ENCODE results near the gene CCL7. TPM values are rescaled to one million over a fixed set of nuclear protein-coding genes. Genes with fewer than 3 reads are reported as not detected.

Gene CCL7
- total RNA-seq, 1 donor, result 0.36 TPM

DNA sequence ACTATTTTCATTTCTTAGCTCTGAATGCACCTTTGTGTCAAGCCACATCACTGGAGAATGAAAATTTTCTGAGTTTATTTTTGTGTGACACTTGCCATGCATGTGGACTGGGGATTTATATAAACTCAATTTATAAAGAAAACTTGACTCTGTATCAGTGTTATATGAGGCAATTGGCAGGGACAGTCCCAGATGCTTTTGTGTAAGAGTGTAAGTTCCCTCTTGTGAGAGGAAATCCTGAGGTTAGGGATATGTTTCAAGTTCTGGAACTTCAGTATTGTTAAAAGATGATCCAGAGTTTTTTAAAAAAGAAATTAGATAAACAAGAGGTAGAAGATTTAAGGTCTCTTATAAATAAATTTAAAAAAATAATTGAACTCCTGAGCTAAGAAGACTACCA is 38.4 kb downstream of the CCL7 start:
- no peak for DNase-seq (ENCODE audit: insufficient read length, low spot score, missing footprints)
- TF ChIP-seq, protein P1, sequence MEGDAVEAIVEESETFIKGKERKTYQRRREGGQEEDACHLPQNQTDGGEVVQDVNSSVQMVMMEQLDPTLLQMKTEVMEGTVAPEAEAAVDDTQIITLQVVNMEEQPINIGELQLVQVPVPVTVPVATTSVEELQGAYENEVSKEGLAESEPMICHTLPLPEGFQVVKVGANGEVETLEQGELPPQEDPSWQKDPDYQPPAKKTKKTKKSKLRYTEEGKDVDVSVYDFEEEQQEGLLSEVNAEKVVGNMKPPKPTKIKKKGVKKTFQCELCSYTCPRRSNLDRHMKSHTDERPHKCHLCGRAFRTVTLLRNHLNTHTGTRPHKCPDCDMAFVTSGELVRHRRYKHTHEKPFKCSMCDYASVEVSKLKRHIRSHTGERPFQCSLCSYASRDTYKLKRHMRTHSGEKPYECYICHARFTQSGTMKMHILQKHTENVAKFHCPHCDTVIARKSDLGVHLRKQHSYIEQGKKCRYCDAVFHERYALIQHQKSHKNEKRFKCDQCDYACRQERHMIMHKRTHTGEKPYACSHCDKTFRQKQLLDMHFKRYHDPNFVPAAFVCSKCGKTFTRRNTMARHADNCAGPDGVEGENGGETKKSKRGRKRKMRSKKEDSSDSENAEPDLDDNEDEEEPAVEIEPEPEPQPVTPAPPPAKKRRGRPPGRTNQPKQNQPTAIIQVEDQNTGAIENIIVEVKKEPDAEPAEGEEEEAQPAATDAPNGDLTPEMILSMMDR (IDR thresholded peaks at IDR 0.05; ENCODE audit: extremely low read depth, low read depth, low read length), result no peak

DNA sequence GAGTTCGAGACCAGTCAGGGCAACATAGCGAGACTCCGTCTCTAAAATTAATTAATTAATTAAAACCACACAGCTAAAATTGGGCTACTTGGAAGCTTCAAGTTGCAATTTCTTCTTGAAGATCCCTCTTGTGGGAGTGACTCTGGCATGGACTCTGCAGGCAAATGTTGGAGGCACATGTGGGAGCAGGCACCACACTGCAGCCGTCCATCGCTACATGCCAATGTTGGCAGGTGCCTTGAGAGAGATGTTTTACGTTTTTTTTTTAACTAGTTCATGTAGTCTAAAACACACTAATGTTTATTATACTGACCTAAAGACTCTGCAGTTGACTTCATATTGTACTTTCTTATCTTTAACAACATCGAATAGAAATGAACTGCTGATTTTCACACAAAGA is 41.3 kb downstream of the CCL7 start:
- no peaks in the 10 kb centered on the region for H3K27me3 ChIP-seq (ENCODE audit: insufficient read depth, low read length)
- no peak for DNase-seq (ENCODE audit: insufficient read length, low spot score, missing footprints)
- H2AFZ ChIP-seq (ENCODE audit: low read length), result no peak overlapping the region
- H3K4me2 ChIP-seq (ENCODE audit: insufficient read depth, low read length), result no peak overlapping the region
- no peak overlapping the region for H3K27ac ChIP-seq (ENCODE audit: low read depth, low read length)
- H3K9me3 ChIP-seq (ENCODE audit: low read depth, low read length), result no peaks in the 10 kb centered on the region
- TF ChIP-seq, protein P1 (IDR thresholded peaks at IDR 0.05; ENCODE audit: extremely low read depth, low read depth, low read length), result no peak
- H3K4me1 ChIP-seq (ENCODE audit: insufficient read depth, low read length), result peaks cover 23% of the 10 kb centered on the region
- no peaks in the 10 kb centered on the region for H3K36me3 ChIP-seq (ENCODE audit: insufficient read depth, low read length)
- H3K4me3 ChIP-seq (ENCODE audit: insufficient read depth, low read length), result no peak overlapping the region
- no peaks in the 10 kb centered on the region for H4K20me1 ChIP-seq (ENCODE audit: insufficient read depth, low read length)
- H3K79me2 ChIP-seq (ENCODE audit: insufficient read depth, low read length), result no peaks in the 10 kb centered on the region

More for the DNA sequence above, 38.4 kb downstream of the CCL7 start:
- Histone ChIP-seq H3K4me2 (ENCODE audit: insufficient read depth, low read length) (no peak overlapping the region), H3K79me2 (ENCODE audit: insufficient read depth, low read length) (no peaks in the 10 kb centered on the region), H3K36me3 (ENCODE audit: insufficient read depth, low read length) (no peaks in the 10 kb centered on the region), H3K27me3 (ENCODE audit: insufficient read depth, low read length) (no peaks in the 10 kb centered on the region), H2AFZ (ENCODE audit: low read length) (no peak overlapping the region), H3K27ac (ENCODE audit: low read depth, low read length) (no peak overlapping the region), H3K4me3 (ENCODE audit: insufficient read depth, low read length) (no peak overlapping the region), H3K4me1 (ENCODE audit: insufficient read depth, low read length) (peaks cover 21% of the 10 kb centered on the region), H3K9me3 (ENCODE audit: low read depth, low read length) (no peaks in the 10 kb centered on the region), H4K20me1 (ENCODE audit: insufficient read depth, low read length) (no peaks in the 10 kb centered on the region)

DNA sequence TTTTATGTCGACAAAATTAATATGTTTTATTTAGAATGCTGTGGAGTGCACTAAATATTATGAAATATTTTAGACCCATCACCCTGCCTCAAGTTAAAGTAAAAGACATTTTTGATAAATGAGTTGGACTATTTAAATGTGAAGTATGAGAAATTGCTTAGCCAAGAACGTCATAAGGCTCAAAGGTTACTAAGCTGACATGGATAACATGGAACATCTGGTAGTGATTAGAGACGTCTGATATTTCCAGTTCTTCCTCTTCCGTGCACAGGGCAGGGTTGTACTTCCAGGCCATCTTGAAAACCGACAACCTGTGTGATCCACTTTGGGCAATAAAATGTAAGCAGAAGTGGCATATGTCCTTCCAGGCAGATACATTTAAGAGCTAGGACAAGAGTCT is 42.1 kb downstream of the CCL7 start:
- Histone ChIP-seq H3K27me3 (ENCODE audit: insufficient read depth, low read length) (no peaks in the 10 kb centered on the region), H3K27ac (ENCODE audit: low read depth, low read length) (peak overlapping the region; percentile 40), H4K20me1 (ENCODE audit: insufficient read depth, low read length) (no peaks in the 10 kb centered on the region), H3K4me1 (ENCODE audit: insufficient read depth, low read length) (peaks cover 15% of the 10 kb centered on the region), H3K4me3 (ENCODE audit: insufficient read depth, low read length) (no peak overlapping the region), H3K79me2 (ENCODE audit: insufficient read depth, low read length) (no peaks in the 10 kb centered on the region), H3K36me3 (ENCODE audit: insufficient read depth, low read length) (no peaks in the 10 kb centered on the region), H3K9me3 (ENCODE audit: low read depth, low read length) (no peaks in the 10 kb centered on the region), H3K4me2 (ENCODE audit: insufficient read depth, low read length) (no peak overlapping the region), H2AFZ (ENCODE audit: low read length) (no peak overlapping the region)
- no peak for DNase-seq (ENCODE audit: insufficient read length, low spot score, missing footprints)
- TF ChIP-seq, protein P1 (IDR thresholded peaks at IDR 0.05; ENCODE audit: extremely low read depth, low read depth, low read length), result no peak

- Histone ChIP-seq H3K9me3 (ENCODE audit: low read depth, low read length) (no peaks in the 10 kb centered on the region), H3K4me3 (ENCODE audit: insufficient read depth, low read length) (no peak overlapping the region), H4K20me1 (ENCODE audit: insufficient read depth, low read length) (no peaks in the 10 kb centered on the region), H2AFZ (ENCODE audit: low read length) (no peak overlapping the region), H3K27ac (ENCODE audit: low read depth, low read length) (peak overlapping the region; percentile 40), H3K4me2 (ENCODE audit: insufficient read depth, low read length) (no peak overlapping the region), H3K27me3 (ENCODE audit: insufficient read depth, low read length) (no peaks in the 10 kb centered on the region), H3K79me2 (ENCODE audit: insufficient read depth, low read length) (no peaks in the 10 kb centered on the region), H3K4me1 (ENCODE audit: insufficient read depth, low read length) (peaks cover 11% of the 10 kb centered on the region), H3K36me3 (ENCODE audit: insufficient read depth, low read length) (no peaks in the 10 kb centered on the region)
- DNase-seq (ENCODE audit: insufficient read length, low spot score, missing footprints), result no peak
- TF ChIP-seq, protein P1 (IDR thresholded peaks at IDR 0.05; ENCODE audit: extremely low read depth, low read depth, low read length), result no peak
These were observed 43.1 kb downstream of the CCL7 start for GRCh38 chr17:34313164-34313563.
